IPS DF 19.7 (cell line): ENCODE measurements around the gene GPATCH3.
"Not testable (repeated sequence)": the region's sequence is repeated elsewhere in the genome, so short reads cannot be mapped to it uniquely, and the experiment has no call there.

ENCODE experiments used
- DNase-seq: peaks from one replicate; pipeline ENCODE4 v3.0.0-alpha.2; 2013; ENCODE audit warnings: low read depth, low spot score

GPATCH3 gene

DNA sequence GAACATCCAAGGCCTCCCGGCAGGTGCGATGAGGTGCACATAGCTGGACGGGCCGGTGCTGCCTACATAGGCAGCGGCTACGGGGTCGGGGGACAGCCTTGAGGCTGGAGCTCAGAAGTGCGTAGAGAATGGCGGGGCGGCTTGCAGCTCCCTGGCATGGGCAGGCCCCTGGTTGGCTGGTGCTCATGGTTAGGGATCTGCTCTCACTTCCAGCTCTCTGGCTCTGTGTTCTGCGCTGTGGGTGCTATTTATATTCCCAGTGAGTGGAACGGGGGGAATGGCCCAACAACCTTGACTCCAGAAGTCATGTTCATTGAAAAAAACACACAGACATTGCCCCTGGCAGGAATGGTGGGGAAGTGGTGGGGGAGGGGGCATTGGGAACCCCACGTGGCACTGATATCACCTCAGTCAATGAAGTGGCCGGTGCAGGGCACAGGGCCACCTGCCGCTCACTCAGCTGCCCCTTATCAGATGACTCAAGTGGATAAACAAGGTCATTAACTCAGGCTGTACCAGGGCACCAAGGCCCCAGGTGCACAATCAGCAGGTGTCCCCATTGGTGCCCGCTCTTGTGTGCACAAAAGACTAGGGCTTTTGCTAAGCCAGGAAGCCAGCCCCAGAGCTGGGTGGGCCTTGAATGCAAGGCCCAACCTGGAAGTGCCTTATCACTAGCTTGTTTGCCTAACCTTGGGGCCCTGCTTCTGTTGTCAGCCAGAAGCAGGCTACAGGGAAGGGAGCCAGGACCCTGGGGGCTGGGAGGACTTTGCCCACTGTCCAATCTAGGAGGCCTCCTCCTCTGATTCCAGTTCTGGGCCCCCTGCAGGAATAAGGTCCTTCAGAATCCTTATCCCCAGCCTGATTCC, 13.7 kb upstream of the GPATCH3 start, which contains the start of gene NR0B2:
TSS of gene NR0B2 (minus strand) at position 222 of the 866 bp plus-strand sequence. CDS start at position 187, 35 bp downstream.
- DNase-seq: no peak

DNA sequence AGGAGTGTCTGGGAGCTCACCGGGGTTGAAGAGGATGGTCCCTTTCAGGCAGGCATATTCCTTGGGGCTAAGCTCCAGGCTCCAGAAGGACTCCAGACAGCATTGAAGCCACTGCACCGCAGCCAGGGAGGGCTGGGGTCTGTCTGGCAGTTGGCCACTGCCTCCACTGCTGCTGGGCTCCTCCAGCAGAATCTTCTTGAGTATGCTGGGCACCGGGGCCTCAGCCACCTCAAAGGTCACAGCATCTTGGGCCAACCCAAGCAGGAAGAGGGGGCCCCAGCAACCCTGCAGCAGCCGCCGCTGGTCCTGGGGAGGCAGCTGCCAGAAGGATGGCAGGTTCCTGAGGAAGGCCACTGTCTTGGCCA, 13.1 kb upstream of the GPATCH3 start:
- no peak for DNase-seq

DNA sequence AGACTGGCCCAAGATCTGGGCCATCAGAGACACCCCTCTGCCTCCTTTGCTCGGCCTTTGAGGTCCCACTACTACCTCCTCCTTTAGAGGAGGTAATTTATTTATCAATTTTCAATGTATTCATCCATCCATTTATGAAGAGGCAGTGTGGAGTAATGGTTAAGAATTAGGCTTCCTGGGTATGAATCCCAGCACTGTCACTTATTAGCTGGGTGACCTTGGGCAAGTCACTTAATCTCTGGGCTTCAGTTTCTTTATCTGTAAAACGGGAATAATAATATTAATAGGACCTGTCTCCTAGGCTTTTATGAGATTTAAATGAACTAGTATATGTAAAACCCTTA, 11.9 kb upstream of the GPATCH3 start:
- no peak for DNase-seq

DNA sequence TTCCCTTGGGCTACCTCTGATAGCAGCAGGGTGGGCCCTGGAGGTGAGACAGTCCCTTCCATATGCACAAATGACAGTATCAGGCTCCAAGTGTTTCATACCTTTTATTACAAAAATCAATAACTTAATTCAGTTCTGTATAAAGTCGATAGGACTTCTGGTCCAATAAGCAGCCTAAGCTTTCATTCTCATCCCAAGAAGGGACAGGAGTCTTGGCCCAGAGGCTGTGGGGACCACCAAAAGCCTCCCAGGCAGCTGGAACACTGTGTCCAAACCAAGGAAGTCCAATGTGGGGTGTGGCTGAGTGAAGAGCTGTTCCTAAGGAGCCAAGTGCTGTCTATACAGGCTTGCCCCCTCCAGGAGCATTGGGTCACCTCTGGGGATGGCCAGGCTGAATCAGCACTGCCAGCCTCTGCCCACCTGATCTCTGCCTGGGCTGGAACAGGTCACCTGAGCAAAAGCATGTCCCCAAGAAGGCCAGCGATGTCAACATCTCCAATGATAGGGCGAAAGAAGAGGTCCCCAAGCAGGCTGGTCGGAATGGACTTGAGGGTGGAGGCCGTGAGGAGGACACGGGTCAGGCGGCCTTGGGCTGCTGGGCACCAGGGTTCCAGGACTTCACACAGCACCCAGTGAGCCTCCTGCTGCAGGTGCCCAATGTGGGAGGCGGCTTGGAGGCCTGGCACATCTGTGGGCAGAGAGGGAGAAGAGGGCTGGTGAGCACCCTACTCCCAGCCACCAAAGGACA, 11.3 kb upstream of the GPATCH3 start:
- DNase-seq: no peak

DNA sequence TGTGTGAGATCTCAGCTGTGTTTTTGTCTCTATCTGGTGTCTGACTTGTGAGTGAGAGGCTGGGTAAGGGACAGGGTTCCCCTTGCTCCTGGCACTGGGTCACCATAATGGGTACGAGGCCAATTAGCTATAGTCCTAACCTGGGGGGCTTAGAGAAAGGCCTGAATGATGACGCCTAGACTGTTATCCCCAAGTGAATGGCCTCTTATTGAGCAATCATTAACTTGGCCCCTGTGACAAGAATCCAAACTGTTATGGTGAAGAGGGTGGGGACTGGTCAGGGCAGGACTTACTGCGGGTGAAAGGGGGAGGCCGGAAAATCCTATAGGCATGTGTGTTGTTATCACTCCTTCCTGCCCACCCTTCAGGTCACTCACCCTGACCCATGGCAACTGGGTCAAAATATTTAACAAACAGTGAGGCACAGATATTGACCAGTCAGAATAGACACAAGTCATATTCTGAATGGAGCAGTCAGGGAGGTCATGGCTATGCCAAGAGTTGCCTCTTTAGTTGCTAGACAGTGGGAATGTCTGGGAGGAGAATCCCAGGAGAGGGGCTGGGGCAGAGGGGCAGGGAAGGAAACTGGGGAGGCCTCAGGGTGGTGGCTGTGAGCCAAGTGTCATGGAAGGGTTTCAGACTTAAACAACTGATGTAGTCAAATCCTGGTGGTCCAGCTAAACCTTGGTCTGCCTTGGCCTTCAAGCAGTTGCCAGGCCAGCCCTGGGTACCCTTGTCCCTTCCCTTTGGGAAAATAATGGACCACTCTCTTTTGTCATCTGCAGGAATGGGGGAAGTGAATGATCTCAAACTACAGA, 10.3 kb upstream of the GPATCH3 start:
- no peak for DNase-seq

DNA sequence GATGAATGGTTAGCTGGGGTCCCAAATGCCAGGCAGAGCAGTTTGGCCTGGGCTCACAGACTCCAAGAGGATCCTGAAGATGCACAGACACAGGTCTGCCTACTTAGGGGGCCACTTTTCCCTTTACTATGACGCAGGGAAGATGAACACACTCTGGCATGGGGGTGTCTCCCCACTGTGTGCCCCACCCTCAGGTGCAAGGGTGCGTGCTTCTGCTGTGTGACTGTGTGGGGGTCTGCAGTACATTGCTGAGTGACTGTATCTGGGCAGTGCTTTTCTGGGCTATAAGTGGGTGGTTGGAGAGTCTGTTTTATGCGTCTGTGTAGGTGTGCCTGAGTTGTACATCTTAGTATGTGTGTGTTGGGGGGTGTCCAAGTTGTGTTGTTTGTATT, 9.7 kb upstream of the GPATCH3 start:
- DNase-seq: no peak

DNA sequence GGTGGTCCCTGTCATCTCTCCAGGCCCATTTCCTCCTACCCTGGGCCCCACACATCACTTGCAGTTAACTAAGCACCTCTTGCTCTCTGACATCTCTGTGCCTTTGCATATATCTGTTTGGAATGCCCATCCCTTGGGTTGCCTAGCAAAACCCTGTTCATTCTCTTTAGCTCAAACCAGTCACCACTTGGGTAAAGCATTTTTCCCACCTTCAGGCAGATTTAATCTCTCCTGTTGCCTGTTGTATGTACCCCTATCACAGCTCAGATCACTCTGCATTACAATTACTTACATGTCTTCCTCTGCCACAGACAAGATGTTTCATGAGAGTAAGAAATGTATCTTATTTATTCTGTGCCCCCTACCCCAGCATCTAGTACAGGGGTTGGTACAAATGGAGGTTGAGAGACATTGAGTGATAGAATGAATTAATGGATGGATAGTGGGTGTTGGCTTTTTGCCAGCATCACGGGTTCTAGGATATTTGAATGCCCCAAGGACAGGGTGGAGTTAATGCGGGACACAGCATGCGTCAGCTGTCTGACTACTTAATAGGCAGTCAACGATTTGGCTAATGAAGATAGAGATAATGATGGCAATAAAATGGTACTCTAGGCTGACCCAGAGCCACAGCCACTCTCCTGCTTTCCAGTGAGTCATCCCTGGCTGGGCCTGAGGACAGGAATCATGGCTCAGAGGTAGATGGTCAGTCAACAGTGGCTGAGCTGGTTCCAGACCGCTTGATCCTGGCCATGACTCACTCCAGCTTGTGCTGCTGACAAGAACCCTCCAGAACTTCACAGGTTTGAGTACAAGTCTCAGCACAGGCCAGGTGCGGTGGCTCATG, 7.0 kb upstream of the GPATCH3 start:
- DNase-seq: no peak

DNA sequence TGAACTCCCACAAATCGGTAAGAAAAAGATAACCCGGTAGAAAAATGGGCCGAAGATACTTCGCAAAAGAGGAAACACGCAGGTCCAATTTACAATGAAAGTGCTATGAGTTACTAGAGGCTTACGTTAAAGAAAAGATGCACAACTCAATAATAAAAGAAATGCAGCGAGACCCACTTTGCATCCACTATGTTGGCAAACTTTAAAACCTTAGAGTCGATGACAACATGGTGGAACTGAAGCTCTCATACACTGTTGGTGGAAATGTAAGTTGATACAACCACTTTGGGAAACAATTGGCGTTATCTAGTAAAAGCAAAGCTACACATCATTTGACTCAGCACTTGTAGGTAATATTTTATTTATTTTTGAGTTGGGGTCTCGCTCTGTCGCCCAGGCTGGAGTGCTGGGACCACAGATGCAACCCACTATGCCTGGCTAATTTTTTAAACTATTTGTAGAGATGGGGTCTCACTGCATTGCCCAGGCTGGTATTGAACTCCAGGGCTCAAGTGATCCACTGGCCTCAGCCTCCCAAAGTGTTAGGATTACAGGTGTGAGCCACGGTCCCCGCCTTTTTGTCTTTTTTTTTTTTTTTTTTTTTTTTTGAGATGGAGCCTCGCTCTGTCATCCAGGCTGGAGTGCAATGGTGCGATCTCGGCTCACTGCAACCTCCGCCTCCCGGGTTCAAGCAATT, 696 bp upstream of the GPATCH3 start:
- no peak for DNase-seq

DNA sequence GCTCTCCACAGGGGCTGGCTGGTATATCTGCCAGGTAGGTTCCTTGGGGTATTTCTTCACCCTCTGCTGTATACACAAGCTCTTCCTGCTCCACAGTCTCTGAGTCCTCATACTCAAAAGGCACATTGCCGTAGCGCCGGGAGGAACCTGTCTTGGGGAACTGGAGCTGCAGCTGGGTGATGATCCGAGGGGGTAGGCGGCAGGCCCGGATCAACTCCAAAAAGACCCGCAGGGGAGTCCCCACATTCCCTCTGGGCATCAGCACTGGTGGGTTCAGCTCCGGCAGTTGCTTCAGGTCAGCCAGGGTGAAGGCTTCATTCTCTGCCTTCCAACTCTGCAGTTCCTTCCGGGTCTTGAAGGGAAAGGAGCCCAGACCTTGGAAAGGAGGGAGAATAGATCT, 2.9 kb downstream of the GPATCH3 start:
- DNase-seq: no peak

DNA sequence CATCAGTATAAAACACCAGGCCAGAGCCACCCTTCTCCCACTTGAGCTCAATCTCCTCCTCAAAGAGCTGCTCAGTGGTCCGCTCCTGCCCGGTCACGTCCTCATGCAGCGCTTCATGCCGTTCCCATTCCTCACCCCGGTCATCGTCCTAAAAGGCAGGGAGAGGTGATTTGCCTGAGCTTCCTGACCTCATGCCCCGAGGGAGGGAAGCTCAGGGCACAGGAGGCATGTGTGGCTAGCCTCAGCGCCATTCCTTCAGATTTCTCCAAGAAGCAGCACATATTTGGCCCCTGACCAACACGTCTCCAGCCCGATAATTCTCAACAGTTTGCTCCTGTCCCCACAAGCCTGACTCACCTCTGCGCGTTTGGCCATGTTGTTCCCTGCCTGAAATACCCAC, 6.0 kb downstream of the GPATCH3 start:
- DNase-seq: no peak

DNA sequence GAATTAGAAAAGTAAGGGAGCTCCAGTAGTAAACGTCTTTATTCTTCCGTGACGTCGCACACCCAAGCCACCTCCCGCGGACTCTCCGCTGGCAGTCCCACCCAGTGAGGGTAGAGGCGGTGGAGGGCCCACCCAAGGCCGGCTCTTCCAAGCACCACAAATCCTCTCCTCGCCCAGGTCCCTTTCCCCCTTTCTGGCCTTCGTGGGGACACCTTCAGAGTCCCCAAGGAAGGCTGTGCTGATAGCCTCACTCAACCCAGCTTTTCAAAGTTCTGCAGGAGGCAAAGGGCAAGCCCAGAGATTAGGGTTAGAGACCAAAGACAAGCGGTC, 9.8 kb downstream of the GPATCH3 start:
- no peak for DNase-seq

DNA sequence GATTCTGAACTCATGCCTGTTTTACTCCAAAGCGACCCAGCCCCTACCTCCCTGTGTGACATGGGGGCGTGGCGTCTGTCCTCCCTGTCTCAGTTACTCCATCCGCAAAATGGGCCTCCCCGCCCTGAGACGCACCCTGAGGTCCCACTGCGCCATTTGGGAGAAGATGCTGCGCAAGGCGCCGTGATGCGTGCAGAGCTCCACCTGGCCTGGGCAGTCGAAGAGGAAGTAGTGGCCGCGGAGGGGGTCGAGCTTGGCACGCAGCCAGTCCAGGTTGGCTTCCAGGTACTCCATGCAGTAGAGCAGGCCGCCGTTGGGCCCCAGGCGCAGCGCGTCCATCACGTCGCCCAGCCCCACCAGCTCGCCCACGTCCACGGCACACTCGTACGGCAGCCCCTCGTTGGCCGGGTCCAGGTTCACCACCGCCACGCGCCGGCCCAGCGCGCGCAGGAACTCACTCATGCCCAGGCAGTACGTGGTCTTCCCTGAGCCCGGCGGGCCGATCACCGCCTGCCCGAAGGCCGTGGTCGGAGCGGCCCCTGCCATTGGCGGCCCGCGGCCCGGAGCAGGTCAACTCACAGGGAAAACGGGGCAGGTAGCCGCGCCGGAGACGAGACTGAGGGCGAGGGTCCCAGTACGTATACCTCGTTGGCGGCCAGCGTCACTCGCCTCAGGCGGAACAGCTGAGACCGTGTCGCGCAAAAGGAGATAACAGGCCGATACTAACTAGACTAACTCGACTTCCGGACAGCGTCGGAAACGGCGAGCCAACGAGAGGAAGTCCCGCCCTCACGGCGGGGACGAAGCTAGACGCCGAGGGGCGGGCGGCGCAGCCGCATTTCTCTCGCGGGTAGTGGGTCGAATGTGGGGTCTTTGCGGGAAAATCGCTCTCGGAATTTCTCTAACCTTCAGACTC, 10.5 kb downstream of the GPATCH3 start, which contains the start of gene GPN2:
TSS of gene GPN2 (minus strand) at position 733 of the 916 bp plus-strand sequence. CDS start at position 546, 187 bp downstream.
- peak; percentile 45 for DNase-seq

DNA sequence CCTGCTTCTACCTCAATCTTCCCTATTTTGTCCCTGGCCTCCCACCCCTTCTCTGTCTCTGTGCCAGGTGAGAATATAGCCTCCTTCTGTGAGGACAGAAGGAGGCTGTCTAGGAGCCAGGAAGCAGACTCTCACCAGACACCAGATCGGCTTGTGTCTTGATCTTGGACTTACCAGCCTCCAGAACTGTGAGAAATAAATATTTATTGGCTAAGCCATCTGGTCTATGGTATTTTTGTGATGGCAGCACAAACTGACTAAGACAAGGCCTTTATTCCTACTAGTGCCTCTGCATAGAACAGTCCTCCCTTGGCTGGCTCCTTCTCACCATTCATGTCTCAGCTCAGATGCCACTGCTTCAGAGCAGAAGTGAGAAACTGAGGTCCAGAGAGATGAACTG, 12.0 kb downstream of the GPATCH3 start:
- no peak for DNase-seq

DNA sequence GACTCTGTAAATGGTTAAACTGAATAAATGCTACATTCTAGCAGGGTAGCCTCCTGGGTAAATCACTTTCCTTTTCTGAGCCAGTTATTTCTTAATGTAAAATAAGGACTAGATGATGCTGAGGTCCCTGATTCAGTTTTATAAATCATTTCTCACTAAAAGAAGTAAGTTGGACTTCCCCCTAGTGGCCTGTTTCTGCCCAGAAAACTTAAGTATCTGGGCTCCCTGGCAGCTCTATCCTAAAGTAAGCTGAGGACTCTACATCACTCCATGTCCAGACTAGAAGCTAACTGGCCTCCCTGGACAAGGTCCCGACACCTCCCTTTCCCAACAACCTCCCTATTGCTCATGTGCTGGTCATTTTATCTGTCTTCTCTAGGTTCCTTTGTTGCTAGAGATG, 13.1 kb downstream of the GPATCH3 start:
- DNase-seq: no peak

DNA sequence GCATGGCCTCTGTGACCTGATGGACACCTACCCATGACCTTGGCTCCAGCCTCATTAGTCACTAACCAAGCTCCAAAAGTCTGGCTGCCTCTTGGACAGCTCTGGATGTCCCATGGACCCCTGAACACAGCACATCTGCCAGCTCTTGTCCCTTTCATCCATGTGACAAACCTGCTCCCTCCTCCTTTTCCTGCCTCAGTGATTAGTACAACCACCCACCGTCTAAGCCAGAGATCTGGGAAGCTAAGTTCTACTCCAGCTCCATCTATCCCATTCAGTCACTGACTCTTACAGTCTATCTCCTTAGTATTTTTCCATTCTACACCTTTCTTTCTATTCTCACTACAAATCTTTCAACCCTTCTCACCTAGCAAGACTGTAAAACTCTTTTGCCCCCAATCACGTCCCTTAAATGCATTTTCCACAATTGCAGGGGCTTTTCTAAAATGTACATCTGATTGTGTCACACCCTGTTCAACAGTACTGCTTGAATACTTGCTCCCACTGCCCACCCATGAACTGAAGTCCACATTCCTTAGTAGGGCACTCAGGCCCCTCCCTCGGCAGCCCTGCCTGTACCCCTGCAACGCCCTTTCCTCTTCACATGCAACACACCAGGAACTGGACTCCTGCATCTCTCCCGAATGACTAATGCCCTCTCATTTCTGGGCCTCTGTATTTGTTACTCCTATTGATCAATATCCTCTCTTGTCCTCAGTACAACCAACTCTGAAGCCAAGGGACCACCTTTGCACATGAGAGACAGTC, 17.4 kb downstream of the GPATCH3 start:
- DNase-seq: no peak

DNA sequence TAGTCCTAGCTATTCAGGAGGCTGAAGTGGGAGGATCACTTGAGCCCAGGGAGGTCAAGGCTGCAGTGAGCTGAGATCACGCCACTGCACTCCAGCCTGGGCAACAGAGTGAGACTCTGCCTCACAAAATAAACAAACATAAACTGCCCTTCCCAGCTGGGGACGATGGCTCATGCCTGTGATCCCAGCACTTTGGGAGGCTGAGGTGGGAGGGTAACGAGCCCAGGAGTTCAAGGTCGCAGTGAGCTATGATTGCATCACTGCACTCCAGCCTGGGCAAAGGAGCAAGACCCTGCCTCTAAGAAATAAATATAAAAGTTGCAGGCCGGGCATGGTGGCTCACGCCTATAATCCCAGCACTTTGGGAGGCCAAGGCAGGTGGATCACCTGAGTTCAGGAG, 18.7 kb downstream of the GPATCH3 start:
- not testable (repeated sequence) for DNase-seq

DNA sequence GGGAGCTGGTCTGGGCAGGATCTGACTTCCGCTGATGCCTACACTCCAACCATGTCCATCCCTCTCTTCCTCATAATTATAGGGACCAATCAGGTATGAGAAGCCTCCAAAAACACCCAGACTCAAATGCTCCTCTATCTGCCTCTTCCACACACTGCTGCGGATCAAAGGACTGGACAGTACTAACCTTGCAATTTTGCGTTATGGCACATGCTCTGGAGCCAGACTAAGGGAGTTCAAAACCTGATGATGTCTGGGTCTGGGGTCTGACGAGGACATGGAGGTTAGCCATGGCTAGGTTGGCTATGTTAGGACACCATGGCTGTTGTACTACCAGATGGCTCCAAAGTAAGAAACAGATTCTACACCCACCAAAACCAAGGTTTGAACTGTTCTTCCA, 20.5 kb downstream of the GPATCH3 start:
- no peak for DNase-seq

DNA sequence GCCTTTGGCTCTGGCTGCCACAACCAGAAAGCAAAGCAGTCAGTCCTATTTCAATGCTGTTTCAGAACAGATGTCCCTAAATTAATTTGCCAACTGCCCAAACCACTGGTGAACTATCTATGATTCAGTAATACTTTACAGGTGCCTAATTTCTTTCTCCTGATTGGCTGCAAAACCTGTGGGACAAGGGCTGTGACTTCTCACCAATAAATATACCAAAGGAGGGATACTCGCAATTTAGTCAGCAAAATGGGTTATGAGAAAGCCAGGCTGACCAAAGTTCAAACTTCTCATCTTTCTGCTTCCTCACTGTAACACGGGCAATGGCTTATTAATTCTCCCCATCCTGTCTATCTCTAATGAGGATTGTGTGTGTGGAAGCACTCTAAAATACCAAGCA, 22.9 kb downstream of the GPATCH3 start:
- no peak for DNase-seq

DNA sequence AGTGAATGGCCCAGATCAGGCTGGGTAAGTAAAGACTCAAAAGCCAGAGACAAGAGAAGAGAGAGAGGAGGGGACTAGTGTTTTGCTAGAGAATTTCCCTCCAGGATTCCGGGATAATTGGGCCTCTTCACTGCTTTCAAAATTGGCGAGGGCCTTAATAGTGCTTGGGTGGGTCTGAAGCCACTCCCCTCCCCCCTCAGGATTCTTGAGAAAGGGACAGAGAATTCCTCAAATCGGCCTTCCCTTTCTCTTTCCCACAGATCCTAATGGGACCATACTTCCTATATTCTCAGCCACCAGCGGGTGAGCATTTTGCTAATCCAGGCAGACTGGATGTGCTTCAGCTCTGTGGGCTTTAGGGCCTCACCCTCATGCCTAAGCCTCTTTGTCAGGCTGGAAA, 25.4 kb downstream of the GPATCH3 start:
- DNase-seq: no peak
